DND-41 (cell line): ENCODE measurements around the gene TRIP12.

Experiments used
- CTCF ChIP-seq: IDR thresholded peaks from 2 replicates; pipeline ENCODE4 v1.5.1; 2012; ENCODE audit warnings: borderline replicate concordance, low read length, moderate library complexity, mild to moderate bottlenecking; ENCODE audit not compliant: poor library complexity, severe bottlenecking; ENCODE audit errors: extremely low read depth
- EZH2 ChIP-seq: IDR thresholded peaks from 3 replicates; pipeline ENCODE4 v1.6.1; 2012; ENCODE audit warnings: borderline replicate concordance, low read depth, mild to moderate bottlenecking, moderate library complexity, low read length, inconsistent platforms; ENCODE audit not compliant: severe bottlenecking

- TF ChIP-seq CTCF (no peak), EZH2 (no peak)
Observed at GRCh38 chr2:229870903-229871656, 50.7 kb downstream of the TRIP12 start.
